Posterior vena cava (tissue), 2 donors: Measurements from ENCODE around the gene CD247. TPM values are rescaled to one million over a fixed set of nuclear protein-coding genes. Genes with fewer than 3 reads are reported as not detected.
"Not testable (repeated sequence)": the region's sequence is repeated elsewhere in the genome, so short reads cannot be mapped to it uniquely, and the experiment has no call there.

ENCODE experiments used
- DNase-seq: peaks from one replicate; pipeline ENCODE4 v3.0.0-alpha.2; 2020; ENCODE audit warnings: low spot score
- intact Hi-C, 2 donors: fragments of 100-400 bp; cut with DNase I; formaldehyde crosslinking; loops; one replicate each; pipeline versions ENCODE4 v1.14.1 to v1.14.2; 2022 to 2023
- long read RNA-seq, 2 donors: library from polyadenylated mRNA; unstranded; transcript quantifications; one replicate each; pipeline ENCODE4 v2.0.0, GENCODE V29; 2020 to 2021
- total RNA-seq, 2 donors: library from RNA; stranded (reverse); fragmentation: NEBNext Ultra II Directional; extraction: Animal tissue kit (Norgen Biotek cat#: 25700); gene quantifications; one replicate each; pipeline ENCODE4 v1.2.1, GENCODE V29; 2021
- donor health status: DM: yes; HTN: yes; CAD: no.
- donor health status: DM: yes; HTN: yes; CAD: no.

The CD247 gene
- total RNA-seq, result 1 to 10 TPM; 1.3 to 2.0 TPM
- long read RNA-seq, donor 1, partial matches to known transcripts, result 0 of 1 reads
- long read RNA-seq, donor 1, other reads (novel, unspliced or antisense), result 1 of 1 reads
- long read RNA-seq, donor 2, partial matches to known transcripts, result 0 of 2 reads
- long read RNA-seq, donor 2, other reads (novel, unspliced or antisense), result 0 of 2 reads

DNA sequence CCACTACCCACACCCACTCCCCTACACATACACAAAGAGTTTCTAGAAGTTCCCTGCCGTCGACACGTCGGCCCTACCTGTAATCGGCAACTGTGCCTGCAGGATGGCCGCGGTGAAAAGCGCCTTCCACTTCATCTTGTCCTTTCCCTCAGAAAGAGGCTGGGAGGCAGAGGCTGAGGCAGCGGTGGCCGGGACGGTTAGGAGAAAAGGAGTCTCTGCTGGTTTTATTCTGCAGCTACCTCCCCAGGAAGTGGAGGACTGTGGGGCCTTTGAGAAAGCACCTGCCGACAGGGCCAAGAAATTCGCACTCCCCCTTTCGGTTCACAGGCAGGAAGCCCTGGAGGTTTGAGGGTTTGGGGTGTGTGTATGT, at the start of gene CD247:
Gene CD247, minus strand, starts transcription at position 199 of the 370 bp plus-strand sequence. Its CDS starts 64 bp downstream, at position 135.
- intact Hi-C loops, result no loop called here
- no peak for DNase-seq

DNA sequence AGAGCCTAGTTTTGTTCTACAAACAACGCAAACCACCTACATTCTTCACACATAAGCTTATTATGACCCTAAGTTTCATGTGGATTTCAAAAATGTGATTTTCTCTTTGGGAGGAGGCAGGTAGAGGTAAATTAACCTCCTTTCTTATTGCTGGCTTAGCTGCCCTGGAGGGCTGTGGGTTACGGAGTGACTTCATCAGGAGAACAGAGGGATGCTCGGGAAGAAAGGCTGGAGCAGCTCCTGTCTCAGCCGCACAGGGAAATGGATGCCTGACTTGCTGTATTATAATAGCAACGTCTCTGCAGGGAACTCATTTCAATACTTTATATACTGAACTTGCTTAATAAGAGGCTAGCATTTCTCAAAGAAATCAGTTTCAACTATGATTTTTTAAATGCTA, 49.3 kb upstream of the CD247 start:
- no peak for DNase-seq
- intact Hi-C loops, result no loop called here

DNA sequence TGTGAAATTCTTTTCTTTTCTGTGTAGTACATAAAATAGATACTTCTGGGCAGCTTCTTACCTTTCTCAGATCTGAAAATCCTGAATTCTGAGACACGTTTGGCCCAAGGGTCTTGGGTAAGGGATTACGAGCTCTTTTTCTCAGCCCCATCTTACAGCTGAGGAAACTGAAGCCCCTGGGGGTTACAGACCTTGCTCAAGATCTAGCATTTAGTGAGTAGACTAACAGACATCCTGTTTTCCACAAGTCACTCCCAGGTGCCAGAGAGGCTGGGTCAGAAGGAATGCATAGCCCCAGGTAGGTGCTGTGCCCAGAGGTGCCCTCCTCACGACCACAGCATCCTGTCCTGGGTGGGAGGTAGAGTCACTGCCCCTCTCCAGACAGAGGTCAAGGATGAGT, 48.4 kb upstream of the CD247 start:
- DNase-seq, result no peak
- intact Hi-C loops, result no loop called here

DNA sequence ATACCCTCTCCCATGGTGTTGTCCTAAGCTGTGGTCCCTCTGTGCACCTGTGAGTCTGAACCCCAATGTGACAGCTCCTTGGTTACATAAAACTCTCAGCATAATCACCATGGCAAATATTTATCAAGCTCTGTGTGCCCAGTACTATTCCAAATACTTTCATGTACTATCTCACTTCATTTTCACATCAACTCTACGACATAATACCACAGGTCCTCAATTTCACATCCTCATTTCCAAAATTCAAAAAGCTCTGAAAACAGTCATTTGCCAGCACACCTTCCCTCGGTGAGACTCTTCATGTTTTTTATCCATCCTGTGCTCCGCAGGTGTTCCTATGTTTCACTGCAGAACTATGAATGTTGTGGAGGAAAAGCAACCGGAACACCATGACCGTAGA, 47.6 kb upstream of the CD247 start:
- no peak for DNase-seq
- intact Hi-C loops, result no loop called here

DNA sequence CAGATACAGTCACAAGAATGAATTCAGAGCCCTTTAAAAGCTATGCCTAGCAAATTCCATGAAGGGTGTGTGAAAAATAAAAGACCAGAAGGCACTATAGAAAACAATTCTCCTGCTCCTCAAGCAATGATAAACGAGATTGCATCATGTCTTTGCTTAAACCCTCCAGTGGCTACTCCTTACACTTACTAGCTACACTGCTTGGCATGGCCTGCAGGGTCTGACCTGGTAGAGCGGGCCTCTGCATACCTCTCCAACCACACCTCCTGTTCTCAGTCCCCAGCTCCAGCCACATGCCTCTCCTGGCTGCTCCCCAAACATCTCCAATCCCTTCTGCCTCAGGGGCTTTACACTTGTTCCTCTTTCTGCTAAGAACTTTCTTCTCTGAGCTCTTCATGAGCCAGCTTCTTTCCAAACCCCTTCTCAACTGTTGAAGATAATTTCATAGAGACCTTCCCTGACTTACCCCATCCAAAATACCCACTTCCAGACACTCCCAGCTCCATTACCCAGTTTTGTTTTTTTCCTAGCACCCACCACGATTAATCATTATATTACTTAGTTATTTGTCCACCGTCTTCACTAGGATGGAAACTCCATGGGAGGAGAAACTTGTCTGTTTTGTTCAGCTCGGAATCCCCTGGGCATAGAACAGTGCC, 46.4 kb upstream of the CD247 start:
- intact Hi-C loops, result no loop called here
- DNase-seq, result no peak

DNA sequence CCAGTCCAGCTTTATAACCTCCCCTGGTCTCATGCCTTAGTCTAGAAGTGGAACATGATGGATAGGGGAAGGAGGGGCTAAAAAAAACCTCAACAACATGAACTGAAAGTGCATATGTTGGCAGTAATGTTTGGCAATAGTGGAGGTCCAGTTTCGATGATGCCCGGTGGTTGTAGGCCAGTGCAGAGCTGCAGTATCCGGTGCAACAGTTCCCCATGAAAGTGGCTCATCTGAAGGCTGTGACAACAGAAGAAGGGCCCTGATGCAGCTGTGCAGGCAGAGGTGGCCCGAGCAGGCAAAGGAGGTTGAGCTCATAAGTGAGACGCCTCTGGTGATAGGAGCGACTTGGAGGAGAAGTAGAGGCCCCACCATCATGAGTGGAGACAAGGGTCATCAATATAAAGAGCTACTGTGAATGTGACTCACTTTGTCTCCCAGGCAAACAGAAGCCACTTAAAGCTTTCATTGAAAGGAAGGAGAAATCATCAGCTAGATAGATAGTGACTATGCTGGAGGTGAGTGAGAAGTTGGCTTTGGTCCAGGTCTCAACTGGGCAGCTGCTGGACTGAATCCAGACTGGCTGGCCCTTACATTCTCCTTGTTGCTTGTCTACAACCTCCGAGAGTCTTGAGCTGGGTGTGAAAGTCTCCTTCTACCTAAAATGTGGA, 45.4 kb upstream of the CD247 start:
- intact Hi-C loops, result no loop called here

DNA sequence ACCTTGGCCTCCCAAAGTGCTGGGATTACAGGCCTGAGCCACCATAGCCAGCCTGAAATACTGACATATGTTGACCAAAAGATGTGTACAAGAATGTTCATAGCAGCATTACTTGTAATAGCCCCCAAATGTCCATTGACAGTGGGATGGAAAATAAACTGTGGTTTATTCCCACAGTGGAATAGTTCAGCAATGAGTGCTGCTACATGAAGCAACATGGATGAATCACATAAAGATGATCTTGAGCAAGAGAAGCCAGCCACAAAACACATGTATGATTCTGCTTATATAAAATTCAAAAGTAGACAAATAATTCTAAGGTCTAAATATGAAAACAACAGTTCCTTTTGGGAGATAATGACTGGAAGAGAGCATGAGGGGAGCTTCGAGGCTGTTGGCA, 44.4 kb upstream of the CD247 start:
- DNase-seq, result no peak
- intact Hi-C loops, result no loop called here

More for the DNA sequence above, 45.4 kb upstream of the CD247 start:
- DNase-seq, result no peak

DNA sequence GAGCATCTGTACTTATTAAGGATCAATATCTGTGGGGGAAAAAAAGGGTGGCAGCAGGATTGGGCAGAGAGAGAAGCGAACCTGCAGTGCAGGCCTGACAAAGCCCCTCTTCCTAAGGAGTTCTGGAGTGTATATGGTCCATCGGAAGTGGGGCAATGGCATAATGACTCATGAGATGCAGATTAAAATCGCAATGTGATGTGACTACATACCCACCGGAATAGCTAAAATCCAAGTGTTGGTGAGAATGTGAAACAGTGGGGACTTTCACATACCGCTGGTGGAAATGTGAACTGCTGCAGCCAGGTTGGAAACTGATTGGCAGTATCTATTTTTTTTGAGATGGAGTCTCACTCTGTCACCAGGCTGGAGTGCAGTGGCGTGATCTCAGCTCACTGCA, 43.4 kb upstream of the CD247 start:
- intact Hi-C loops, result no loop called here

DNA sequence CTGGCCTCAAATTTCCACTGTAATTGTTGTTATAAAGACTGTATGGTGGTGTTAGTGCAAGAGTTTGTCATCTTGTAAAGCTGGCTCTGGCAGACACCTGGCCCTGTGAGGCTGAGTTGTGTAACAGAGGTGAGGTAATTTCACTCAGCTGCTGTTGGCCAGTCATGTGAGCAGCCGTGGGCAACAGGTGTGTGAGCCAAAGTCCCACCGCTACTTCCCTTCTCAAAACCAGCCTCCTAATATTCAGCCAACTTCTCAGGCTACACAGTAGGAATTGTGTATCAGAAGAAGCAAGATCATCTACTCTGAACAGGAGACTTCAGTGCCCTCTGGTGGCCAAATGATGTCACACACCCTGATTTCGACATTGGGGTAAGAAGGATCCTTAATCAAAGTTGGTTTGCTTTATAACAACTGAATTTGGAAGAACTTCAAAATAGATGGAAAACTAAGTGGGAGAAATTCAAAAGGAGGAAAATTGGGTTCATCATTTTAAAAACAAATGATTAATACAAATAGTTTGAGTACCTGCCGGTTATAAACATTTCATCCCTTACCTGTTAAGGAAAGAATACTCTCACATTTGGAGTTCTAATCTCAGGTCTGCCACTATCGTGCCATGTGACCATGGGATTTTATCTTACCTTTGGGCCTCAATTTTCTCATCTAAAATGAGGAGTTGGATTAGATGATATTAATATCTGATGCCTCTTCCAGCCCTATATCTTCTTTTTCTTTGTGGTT, 37.8 kb upstream of the CD247 start:
- intact Hi-C loops, result no loop called here
- peak; percentile 89 for DNase-seq

More for the DNA sequence above, 43.4 kb upstream of the CD247 start:
- no peak for DNase-seq

DNA sequence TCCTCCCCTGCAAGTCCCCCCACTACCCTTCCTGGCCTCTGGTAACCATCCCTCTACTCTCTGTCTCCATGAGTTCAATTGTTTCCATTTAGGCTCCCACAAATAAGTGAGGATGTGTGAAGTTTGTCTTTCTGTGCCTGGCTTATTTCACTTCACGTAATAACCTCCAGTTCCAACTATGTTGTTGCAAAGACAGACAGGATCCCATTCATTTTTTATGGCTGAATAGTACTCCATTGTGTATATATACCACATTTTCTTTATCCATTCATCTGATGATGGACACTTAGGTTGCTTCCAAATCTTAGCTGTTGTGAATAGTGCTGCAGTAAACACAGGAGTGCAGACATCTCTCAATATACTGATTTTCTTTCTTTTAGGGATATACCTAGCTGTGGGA, 36.7 kb upstream of the CD247 start:
- intact Hi-C loops, result not testable (repeated sequence)

DNA sequence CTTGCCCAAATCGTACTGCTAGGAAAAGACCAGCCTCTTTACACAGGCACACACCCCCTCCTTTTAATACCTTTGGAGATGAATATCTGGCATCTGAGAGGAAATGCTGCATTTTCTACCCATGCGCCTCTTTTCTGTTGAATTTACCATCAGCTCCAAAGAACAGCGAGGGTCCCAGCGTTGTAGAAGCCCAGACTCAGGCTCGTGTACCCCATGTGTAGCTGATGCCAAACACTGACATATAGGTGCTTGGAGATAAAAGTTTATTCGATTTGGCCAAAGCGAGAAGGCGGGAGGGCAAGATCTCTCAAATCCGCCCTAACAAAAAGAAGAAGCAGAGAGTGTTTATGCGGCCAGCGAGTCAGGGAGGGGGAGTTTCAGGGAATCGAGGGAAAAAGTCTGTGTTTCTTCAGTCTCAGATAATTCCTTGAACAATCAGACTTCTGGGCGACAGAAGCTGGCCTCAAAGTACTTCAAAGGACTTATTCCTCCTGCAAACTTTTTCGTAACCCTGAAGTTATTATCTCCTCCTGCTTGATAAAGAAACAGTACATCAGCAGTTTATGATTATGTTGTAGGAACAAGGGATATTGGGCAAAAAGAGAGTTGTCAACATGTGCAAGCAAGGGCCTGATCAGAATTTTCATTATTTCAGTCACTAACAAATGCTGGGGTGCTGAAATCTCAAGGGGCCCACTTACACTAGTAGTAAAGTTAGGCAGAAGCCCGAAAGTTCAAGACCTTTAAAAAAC, 35.9 kb upstream of the CD247 start:
- intact Hi-C loops, result no loop called here
- DNase-seq, result no peak

More for the DNA sequence above, 36.7 kb upstream of the CD247 start:
- DNase-seq, result not testable (repeated sequence)

DNA sequence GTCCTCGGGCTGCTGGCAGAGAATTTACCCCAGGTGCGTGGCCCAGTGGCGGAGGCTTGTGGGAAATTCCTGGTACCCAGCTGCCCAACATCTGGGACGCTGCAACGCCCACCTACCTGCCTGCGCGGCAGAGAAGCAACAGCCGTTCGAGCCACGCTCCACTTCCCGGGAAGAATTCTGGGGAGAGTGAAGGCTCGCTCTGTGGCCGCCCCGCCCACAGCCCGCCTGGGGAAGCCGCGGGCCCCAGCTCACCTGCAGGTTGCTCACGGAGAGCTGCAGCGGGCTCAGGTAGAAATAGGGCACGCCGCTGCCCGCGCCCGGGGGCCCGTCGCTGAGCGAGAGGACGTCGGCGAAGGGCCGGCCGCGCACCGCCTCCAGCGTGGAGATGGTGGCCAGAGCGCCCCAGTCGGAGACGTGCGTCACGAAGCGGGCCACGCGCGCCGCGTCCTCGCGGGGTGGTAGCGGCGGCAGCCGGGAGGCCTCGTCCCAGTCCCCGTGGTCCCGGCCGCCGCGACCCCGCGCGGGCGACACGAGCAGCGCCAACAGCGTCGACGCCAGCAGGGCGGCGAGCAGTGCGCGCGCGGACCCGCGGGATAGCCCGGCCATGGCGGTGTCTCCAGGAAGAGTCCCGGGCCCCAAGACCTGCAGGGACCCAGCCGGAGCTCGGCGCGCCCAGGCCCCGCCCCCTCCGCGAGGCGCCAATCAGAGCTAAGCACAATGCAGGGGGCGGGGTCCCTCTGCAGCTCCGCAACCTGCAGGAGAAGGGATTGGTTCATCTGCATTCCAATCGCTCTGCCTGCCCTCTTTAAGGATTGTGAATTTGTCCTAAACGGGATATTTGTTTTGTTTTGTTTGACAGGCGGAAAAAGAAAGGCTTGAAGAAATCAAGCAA, 35.1 kb upstream of the CD247 start, which contains the start of gene CREG1:
Gene CREG1, minus strand, starts transcription at position 627 of the 892 bp plus-strand sequence.
- intact Hi-C loops, result no loop called here
- peak; percentile 97 for DNase-seq

DNA sequence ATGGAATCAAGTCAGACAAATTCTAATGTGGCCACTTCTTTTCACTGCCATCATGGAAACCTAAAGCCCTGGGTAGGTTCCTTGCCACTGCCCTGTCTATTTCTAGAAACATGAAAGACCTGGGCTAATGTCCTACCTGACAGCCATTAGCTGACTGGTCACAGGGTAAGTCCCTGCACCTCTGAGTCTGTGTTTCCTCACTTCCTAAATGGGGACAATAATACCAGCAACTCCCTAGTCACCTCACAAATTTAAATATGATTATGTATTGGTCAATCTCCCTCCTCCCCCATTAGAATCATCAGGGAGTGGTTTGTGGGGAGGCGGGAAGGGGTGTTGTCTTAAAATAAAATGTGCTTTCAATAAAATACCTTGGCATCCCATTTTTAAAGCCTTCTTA, 33.0 kb upstream of the CD247 start:
- no peak for DNase-seq
- intact Hi-C loops, result no loop called here

DNA sequence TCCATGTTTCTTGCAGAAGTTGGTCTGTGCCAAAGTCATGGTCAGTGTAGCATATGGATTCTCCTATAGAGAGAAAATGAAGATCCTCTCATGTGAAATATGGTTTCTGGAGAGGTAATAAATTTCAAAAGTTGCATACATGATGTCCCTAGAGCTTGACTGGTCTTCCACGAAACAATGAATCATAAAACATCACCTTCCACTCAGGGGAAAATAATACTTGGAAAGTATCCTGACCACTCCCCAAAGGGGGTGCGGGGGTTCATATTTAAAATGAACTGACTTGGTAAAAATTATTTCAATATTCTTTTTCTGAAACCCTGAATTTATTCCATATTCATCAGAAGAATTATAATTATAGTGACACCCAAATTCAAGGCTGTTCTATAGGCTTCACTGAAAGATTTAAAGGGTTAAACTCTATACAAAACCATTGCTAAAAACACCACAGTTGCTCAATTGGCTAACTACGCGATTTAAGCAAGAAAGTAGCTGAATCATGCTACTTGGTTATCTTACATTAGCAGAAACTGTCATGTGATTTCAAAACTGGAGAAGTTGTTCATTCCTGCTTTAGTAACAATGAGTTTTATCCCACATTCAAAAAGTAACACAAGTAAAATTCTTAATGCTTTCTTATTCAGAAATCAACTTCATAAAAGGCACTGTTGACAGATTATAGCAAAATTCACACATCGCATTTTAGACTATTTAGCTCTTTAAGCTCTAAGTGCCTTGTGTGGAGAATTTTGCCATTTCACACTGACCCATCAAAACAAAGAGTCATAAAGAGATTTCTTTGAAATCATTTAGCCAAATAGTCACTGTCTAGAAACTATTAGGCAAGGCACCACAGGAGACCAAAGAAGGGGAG, 30.0 kb upstream of the CD247 start:
- DNase-seq, result no peak
- intact Hi-C loops, result no loop called here

DNA sequence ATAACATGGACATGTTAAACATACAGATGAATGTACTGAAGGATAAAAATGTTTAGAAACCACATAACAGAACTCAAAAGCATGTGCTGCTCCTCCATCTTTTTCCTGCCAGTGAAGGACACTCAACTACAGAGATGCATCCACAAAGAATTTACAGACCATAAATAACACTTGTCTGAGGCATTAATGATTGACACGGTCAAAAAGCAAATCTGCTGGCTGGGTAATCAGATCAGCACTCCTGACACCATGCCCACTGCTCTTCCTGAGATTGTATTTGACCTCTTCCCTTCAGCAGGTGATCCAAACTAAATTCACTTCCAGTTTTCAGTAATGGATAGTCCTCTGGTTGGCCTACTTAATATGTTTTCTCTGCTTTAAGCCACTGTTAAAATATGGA, 28.6 kb upstream of the CD247 start:
- intact Hi-C loops, result no loop called here
- DNase-seq, result no peak

DNA sequence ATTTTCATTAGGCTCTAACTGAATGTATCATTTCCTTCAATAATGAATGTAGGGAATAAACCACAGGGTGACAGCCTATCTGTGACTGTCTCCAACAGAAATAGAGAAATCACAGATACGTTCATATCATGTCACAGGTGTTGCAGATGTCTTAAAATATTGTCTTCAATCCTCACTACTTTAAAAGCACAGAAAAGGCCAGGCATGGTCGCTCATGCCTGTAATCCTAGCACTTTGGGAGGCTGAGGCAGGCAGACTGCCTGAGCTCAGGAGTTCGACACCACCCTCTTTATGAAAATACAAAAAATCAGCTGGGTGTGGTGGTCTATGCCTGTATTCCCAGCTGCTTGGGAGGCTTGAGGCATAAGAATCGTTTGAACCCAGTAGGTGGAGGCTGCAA, 27.0 kb upstream of the CD247 start:
- intact Hi-C loops, result no loop called here
- no peak for DNase-seq

DNA sequence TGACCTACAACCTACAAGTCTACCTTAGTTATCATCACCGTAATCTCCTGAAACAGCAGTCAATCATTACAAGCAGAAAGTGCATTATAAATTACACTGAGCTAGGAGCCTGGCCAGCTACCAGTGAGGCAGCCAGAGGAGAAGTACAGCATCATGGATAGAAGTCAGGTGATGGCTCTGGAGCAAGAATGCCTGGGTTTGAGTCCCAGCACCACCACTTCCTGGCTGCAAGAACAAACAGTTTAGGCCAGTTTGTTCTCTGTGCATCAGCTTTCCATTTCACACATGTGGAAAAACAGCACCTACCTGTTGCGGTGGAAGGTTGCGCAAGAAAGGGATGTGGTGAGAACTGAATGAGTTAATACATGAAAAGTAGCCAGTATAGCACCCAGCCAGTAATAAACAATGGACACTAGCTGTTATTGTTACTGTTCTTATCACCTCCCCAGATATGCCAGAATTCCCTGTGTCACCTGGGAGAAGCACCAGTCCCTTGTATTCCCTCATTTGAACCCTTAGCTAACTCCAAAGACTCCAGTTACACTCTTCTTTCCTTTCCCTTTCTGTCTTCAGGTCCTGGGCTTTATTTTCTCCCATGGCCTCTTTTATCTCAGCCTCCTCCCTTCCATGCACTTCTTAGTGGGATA, 26.2 kb upstream of the CD247 start:
- intact Hi-C loops, result no loop called here

More for the DNA sequence above, 26.2 kb upstream of the CD247 start:
- no peak for DNase-seq
